Left kidney (tissue), 2 donors: ENCODE measurements around the gene STC2. TPM values are rescaled to one million over a fixed set of nuclear protein-coding genes. Genes with fewer than 3 reads are reported as not detected.
"Not testable (repeated sequence)": the region's sequence is repeated elsewhere in the genome, so short reads cannot be mapped to it uniquely, and the experiment has no call there.

Experiments
- DNase-seq: peaks from one replicate; pipeline ENCODE4 v3.0.0-alpha.2; 2013
- polyA plus RNA-seq: library from polyadenylated mRNA; unstranded; fragments of 120-200 nt; gene quantifications from one replicate; pipeline ENCODE4 v1.2.1, GENCODE V29; 2013; ENCODE audit not compliant: insufficient read length

The STC2 gene
- polyA plus RNA-seq, 1 donor, result 1.8 TPM

DNA sequence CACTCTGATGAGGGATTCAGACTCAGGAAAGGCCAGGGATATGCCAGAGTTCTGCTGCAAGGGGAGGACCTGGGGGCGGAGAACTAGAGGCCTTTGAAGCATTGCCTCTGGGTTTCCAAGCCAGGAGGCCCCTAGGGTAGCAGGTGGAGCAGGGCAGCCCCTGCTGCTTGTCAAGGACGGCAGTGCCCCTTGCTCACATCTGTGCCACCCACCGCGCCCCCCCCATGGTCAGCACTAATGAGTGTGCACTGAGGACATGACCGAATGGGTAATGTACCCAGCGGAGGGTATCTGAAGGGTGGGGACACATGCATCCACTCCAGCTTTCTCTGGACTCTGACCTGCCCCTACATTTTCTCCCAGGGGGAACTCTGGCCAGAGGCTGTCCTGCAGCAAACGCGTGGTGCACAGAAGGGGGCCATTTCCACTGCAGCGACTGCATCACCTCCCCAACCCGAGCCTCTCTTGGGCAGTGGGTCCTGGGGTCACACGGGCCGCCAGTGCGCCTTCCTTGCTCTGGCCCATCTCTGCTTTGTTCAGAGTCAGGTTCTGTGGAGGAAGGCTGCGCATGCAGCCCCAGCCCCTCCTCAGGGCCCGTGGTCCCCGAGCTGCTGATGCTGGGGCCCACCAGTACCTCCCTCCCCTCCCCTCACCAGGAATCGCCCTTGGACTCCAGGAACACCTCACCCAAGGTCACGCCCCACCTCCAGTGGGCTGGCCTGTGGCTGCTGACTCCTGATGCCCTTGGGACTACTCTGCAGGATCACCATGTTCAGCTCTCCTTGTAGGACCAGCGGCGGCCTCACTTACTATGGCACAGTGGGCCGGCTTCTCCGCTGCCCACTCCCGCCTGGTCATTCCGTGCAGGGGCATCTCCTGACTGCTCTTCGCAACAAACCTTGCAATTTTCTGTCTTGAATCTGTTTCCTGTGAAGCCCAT, 31.2 kb downstream of the STC2 start:
- DNase-seq, result no peak

DNA sequence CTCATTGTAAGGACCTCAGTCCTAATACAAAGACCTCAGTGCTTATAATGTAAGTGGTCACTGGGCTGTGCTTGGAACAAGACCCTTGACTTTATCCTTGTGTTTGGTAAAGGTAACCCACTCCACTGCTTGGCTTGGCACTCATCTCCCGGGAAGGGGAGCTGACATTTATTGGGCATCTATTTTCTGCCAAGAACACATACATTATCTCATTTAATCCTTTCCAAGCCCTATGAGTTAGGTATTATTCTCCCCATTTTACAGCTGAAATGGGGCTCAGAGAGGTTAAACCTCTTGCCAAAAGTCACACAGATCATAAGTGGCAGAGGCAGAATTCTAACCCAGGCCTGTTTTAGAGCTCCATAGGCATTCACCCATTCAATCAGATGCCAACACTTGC, 32.4 kb downstream of the STC2 start:
- DNase-seq, result no peak

DNA sequence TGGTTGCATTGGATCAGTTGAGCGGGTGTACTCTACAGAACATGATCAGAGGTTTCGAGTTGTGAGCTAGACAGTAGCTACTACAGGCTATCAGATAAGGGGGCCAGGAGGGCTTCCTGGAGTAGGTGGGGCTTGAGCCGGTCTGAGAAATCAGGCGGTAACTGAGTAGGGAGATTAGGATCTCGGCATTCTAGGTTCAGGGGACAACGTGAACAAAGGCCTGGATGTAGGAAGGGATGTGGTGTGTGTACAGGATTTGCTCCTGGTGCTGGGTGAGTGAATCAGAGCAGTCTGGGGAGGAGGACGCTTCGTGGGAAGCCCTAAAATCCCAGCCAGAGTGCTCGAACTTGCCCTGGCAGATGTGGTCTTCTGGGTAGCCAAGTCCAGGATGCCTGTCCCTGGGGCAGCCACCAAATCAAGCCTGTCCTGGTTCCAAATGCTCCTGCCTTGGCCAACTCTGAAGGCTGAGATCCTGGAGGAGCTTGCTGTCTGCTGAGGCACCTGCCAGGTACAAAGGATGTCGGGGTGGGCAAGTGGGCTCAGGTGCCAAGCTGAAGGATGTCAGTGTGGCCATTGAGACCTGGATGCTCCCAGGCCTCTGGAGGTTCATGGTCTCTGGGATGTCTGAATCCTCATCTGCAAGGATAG, 33.4 kb downstream of the STC2 start:
- no peak for DNase-seq

- peak; percentile 83 for DNase-seq
Observed at GRCh38 chr5:173293817-173294672, 34.2 kb downstream of the STC2 start.

GRCh38 chr5:173291722-173292658, 36.2 kb downstream of the STC2 start:
- DNase-seq, result no peak

- no peak for DNase-seq
Observed at GRCh38 chr5:173290477-173291131, 37.6 kb downstream of the STC2 start.

DNA sequence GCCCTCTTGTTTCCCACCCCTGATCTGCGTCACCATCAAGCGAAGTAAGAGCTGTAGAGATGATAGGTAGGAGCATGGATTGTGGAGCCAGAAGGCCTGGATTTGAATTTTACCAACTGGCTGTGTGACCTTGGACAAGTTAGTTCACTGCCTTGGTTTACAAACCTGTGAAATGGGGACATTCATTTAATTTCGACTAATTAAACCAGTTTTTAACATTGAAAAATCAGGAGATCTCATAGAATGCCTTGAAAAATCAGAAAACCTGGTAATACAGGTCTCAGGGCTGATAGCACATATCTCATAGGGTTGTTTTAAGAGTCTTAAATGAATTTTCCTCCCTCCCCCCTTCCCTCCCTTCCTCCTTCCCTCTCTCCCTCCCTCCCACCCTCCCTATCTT, 38.8 kb downstream of the STC2 start:
- no peak for DNase-seq

DNA sequence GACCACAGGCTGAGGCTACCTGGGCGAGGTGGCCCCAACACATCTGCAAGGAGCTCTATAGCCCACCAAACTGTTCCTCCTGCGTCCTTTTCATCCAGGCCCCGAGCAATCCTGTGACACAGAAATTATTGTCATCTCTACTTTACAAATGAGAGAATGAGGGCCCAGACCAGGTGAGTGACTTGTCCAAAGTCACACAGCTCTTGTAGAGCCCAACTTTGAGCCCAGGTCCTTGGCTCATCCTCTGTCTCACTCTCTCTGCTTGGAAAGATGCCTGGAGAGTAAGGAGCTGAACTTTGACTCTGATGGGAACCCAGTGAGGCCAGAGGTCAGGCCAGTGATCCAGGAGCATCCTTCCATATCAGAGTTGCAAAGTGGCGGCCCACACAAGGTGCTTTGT, 39.6 kb downstream of the STC2 start:
- no peak for DNase-seq

DNA sequence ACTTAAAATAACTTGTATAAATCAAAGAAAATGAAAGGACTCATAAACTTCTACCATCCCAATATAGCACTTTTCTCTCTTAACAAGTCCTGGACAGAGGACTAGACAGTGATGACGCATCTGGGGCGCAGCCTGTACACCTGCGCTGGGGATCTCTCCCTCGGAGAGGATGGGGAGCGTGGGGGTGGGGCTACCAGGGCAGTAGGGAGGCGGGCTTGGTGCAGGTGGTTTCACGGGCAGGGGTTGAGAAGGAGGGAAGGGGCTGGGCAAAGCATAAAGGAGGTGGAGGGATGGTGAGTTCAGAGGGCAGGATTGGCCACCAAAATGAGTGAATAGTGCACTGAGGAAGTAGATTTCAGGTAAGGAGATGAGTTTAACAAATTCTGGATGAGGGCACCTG, 41.1 kb downstream of the STC2 start:
- DNase-seq, result no peak

DNA sequence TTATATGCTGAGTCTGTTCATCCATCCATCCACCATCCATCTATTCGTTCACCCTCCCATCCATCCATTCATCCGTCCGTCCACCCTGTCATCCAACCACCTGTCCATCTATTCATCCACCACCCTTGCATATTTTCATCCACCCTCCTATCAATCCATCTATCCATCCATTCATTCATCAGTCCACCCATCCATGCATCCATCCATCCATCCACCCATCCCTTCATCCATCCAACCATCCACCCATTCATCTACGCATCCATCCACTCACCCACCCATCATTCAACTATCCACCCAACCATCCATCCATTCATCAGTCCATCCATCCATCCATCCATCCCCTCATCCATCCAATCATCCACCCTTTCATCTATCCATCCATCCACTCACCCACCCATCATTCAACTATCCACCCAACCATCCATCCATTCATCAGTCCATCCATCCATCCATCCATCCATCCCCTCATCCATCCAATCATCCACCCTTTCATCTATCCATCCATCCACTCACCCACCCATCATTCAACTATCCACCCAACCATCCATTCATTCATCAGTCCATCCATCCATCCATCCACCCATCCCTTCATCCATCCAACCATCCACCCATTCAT, 43.8 kb downstream of the STC2 start:
- not testable (repeated sequence) for DNase-seq

GRCh38 chr5:173283318-173284288, 44.6 kb downstream of the STC2 start:
- peak; percentile 65 for DNase-seq

GRCh38 chr5:173282916-173283315, 45.3 kb downstream of the STC2 start:
- no peak for DNase-seq

GRCh38 chr5:173281910-173282309, 46.3 kb downstream of the STC2 start:
- no peak for DNase-seq

DNA sequence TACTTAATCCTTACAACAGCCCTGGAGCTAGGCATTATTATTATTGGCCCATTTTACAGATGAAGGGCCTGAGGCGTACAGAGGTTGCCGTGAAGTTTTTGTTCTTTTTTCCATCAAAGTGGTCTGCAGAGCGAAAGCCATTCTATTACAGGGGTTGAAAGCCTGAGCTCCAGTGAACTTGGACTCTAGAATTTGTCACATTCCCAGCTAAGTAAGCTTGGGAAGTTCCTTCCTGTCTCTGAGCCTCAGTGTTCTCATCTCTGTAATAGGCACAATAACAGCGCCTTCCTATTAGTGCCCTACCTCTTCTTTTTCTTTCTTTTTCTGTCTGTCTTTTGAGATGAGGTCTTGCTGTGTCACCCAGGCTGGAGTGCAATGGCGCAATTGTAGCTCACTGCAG, 49.0 kb downstream of the STC2 start:
- no peak for DNase-seq

GRCh38 chr5:173278641-173279040, 49.6 kb downstream of the STC2 start:
- no peak for DNase-seq

DNA sequence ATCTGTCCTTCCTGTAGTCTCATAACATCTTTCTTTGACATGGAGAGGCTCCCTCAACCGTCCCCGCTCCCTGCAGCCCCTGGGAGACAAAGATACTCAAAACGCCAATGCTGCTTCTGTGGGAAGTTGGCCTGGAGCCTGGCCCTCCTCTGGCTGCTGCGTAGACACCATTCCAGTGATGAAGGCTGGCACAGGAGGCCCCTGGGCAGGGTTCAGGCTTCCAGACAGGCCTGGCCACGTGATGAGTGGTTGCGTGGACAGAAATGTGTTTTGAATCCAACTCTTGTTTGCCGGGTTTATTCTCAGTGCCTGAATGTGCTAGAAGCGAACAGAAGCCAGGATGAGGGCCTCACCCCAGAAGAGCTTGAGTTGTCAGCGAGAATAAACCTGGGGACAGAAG, 50.0 kb downstream of the STC2 start:
- no peak for DNase-seq

GRCh38 chr5:173274771-173275170, 53.4 kb downstream of the STC2 start:
- no peak for DNase-seq

DNA sequence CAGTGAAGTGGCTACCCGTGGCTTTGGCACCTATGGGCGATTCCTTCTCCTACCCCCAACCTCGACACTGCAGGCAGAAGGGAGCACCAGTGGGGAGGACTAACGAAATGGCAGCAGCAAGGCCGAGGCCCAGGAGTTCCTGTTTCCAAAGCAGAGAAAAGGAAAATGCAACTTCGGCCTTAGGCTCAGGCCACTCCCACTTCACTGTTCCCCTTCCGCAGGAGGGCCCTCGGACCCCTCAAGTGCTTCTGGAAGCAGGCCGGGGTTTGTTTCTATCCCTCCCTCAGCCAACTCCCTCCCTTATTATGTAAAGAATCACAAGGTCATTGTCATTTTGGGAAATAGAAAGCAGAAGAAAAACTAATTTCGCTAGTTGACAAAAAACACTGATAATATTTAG, 56.8 kb downstream of the STC2 start:
- no peak for DNase-seq

DNA sequence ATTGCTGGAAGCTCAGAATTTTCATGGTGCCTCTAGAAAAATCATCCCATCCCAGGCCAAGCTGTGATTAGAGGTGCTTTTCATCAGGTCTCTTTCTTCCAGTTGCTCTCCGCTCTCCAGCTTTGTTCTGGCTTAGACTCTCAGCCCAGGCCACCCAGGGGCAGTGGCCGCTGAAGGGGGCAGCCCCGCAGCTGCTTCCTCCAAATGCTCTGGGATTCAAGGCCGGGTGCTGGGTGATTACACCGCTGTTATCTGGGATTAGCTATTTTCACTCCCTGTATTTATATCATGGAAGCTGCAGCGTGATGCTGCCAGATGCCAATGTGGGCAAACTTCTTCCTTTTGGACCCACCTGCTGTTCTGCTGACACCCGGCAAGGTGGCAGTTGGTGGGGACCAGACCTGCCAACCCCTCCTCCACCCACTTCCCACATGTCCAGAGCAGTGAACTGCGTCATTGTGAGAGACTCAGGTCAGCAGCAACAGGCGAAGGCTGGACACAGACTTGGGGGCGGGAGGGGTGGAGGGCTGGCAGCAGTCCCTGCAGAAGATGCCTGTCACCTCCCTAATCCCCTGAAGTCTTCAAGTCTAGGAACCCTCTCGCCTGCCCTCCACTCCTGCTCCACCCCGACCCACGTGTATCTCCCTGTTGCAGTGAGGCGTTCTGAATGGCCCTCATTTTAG, 59.3 kb downstream of the STC2 start:
- DNase-seq, result no peak
